AG04449 (cell line): ENCODE results near the gene METTL2B.
A peak's percentile ranks its signal among the peaks of the same experiment; 100 is the strongest.
"Not testable (repeated sequence)": the region's sequence is repeated elsewhere in the genome, so short reads cannot be mapped to it uniquely, and the experiment has no call there.

Experiments used
- CTCF ChIA-PET: fragments of 350-600 bp; formaldehyde crosslinking; extraction: SDS; loops from one replicate; lab custom pipeline; 2021; ENCODE audit warnings: antibody characterized with exemption; lab: Yijun Ruan, JAX
- POLR2A ChIA-PET: fragments of 400-600, 350-600 bp; formaldehyde crosslinking; extraction: SDS; loops from one replicate; lab custom pipeline; 2020; ENCODE audit warnings: antibody characterized with exemption, inconsistent platforms; lab: Yijun Ruan, JAX
- DNase-seq: peaks from one replicate; pipeline ENCODE4 v3.0.0-alpha.2; 2010; ENCODE audit warnings: low read depth, low spot score
- H3K4me3 ChIP-seq: 2 replicates; pipeline ENCODE4 v1.5.1; 2011; ENCODE audit warnings: low read depth, mild to moderate bottlenecking, control low read depth, low read length
- CTCF ChIP-seq: IDR thresholded peaks from one replicate; pipeline ENCODE4 v1.5.1; 2011; ENCODE audit warnings: mild to moderate bottlenecking, moderate library complexity, low read length, control low read depth, inconsistent platforms; ENCODE audit not compliant: insufficient read depth; ENCODE audit errors: missing control alignments

METTL2B gene

GRCh38 chr7:128530855-128531104 lies 54.2 kb downstream of the METTL2B start:
- POLR2A ChIA-PET, result no interaction called here
- CTCF ChIA-PET, result no interaction called here
- TF ChIP-seq CTCF, result no peak
- DNase-seq, result no peak
- peak overlapping the region; percentile 76 for H3K4me3 ChIP-seq

- CTCF ChIA-PET, POLR2A ChIA-PET, DNase-seq: not testable (repeated sequence)
- peak overlapping the region; percentile 76 for H3K4me3 ChIP-seq
These were observed 54.8 kb downstream of the METTL2B start for GRCh38 chr7:128531105-128531954.

GRCh38 chr7:128531955-128532478 lies 55.5 kb downstream of the METTL2B start:
- POLR2A ChIA-PET, CTCF ChIA-PET, DNase-seq: not testable (repeated sequence)
- peak overlapping the region; percentile 76 for H3K4me3 ChIP-seq

GRCh38 chr7:128532956-128533355 lies 56.4 kb downstream of the METTL2B start:
- peak overlapping the region; percentile 45 for H3K4me3 ChIP-seq
- DNase-seq, POLR2A ChIA-PET: not testable (repeated sequence)
- CTCF ChIA-PET, result interaction anchor here (1.2 kb wide), 1 partner anchor 108 kb away, joined by 3 read pairs; no protein-coding TSS in a partner anchor

- DNase-seq, POLR2A ChIA-PET, CTCF ChIA-PET, H3K4me3 ChIP-seq: not testable (repeated sequence)
- TF ChIP-seq CTCF, result peak; percentile 1
These were observed 60.9 kb downstream of the METTL2B start for GRCh38 chr7:128537410-128537809.

- DNase-seq, H3K4me3 ChIP-seq, POLR2A ChIA-PET: not testable (repeated sequence)
- CTCF ChIA-PET, result interaction anchor here (1.3 kb wide), 1 partner anchor 68 kb away, joined by 3 read pairs; no protein-coding TSS in a partner anchor
These were observed 66.0 kb downstream of the METTL2B start for GRCh38 chr7:128542530-128542929.

- POLR2A ChIA-PET, H3K4me3 ChIP-seq, DNase-seq: not testable (repeated sequence)
- CTCF ChIA-PET, result interaction anchor here (1.3 kb wide), 1 partner anchor 69 kb away, joined by 3 read pairs; no protein-coding TSS in a partner anchor
These were observed 66.8 kb downstream of the METTL2B start for GRCh38 chr7:128543300-128543699.

GRCh38 chr7:128546319-128546851 lies 69.8 kb downstream of the METTL2B start:
- POLR2A ChIA-PET, result not testable (repeated sequence)

GRCh38 chr7:128550920-128551319 lies 74.4 kb downstream of the METTL2B start:
- TF ChIP-seq CTCF, result no peak
- no peak for DNase-seq
- H3K4me3 ChIP-seq, result no peak overlapping the region
- ChIA-PET CTCF (no interaction called here), POLR2A (no interaction called here)

More at GRCh38 chr7:128546319-128546851, 69.8 kb downstream of the METTL2B start:
- CTCF ChIA-PET, DNase-seq, H3K4me3 ChIP-seq: not testable (repeated sequence)

- DNase-seq, POLR2A ChIA-PET, H3K4me3 ChIP-seq, CTCF ChIA-PET: not testable (repeated sequence)
These were observed 77.8 kb downstream of the METTL2B start for GRCh38 chr7:128554394-128554793.
